Mucosa of descending colon (tissue), 3 donors: ENCODE results near the gene LYRM4. TPM values are rescaled to one million over a fixed set of nuclear protein-coding genes. Genes with fewer than 3 reads are reported as not detected.

ENCODE experiments used
- ATAC-seq: fragments of 200-7000 bp; cut with Tn5 transposase; one replicate; pipeline ENCODE4 v1.9.1; 2020; ENCODE audit warnings: mild to moderate bottlenecking, moderate library complexity
- DNase-seq, 3 donors: peaks; one replicate each; pipeline ENCODE4 v3.0.0-alpha.2; 2020
- H3K36me3 ChIP-seq: fragments of 200-600 bp; one replicate; pipeline ENCODE4 v1.8.0; 2021; ENCODE audit warnings: low read depth, mild to moderate bottlenecking
- H3K4me1 ChIP-seq: fragments of 200-600 bp; one replicate; pipeline ENCODE4 v1.8.0; 2021; ENCODE audit warnings: low read depth, mild to moderate bottlenecking
- H3K4me3 ChIP-seq: fragments of 200-600 bp; one replicate; pipeline ENCODE4 v1.8.0; 2021; ENCODE audit warnings: mild to moderate bottlenecking
- H3K9me3 ChIP-seq: fragments of 200-600 bp; one replicate; pipeline ENCODE4 v1.8.0; 2021; ENCODE audit warnings: mild to moderate bottlenecking
- intact Hi-C, 2 donors: fragments of 100-400 bp; cut with DNase I in 1 of 2; cut with micrococcal nuclease in 1 of 2; formaldehyde crosslinking; loops; one replicate each; pipeline versions ENCODE4 v1.11.0 to v1.11.1; 2022; cut with DNase I, micrococcal nuclease
- total RNA-seq, 3 donors: library from RNA; stranded (reverse); fragmentation: NEBNext Ultra II Directional in 2 of 3; extraction: Animal tissue kit (Norgen Biotek cat#: 25700) in 2 of 3; gene quantifications; one replicate each; pipeline versions ENCODE4 v1.2.1 to v1.2.4, GENCODE V29; 2021 to 2023
- TF ChIP-seq, protein P1 (sequence below): fragments of 200-600 bp; IDR thresholded peaks from one replicate; pipeline ENCODE4 v1.8.0; 2022; ENCODE audit warnings: antibody characterized with exemption, mild to moderate bottlenecking
- donor health status: DM: no; HTN: no; CAD: no; lungs with moderate emphysema.
- donor health status: DM: no; HTN: no; CAD: no.
- donor health status: DM: no; HTN: yes; CAD: no.

The LYRM4 gene
- total RNA-seq, 3 donors from 2014 or later = 13.6 to 19.8 (median 13.9) TPM

GRCh38 chr6:5192135-5192794 is 68.5 kb downstream of the LYRM4 start:
- TF ChIP-seq, protein P1, sequence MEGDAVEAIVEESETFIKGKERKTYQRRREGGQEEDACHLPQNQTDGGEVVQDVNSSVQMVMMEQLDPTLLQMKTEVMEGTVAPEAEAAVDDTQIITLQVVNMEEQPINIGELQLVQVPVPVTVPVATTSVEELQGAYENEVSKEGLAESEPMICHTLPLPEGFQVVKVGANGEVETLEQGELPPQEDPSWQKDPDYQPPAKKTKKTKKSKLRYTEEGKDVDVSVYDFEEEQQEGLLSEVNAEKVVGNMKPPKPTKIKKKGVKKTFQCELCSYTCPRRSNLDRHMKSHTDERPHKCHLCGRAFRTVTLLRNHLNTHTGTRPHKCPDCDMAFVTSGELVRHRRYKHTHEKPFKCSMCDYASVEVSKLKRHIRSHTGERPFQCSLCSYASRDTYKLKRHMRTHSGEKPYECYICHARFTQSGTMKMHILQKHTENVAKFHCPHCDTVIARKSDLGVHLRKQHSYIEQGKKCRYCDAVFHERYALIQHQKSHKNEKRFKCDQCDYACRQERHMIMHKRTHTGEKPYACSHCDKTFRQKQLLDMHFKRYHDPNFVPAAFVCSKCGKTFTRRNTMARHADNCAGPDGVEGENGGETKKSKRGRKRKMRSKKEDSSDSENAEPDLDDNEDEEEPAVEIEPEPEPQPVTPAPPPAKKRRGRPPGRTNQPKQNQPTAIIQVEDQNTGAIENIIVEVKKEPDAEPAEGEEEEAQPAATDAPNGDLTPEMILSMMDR = no peak
- Histone ChIP-seq H3K36me3 (no peaks in the 10 kb centered on the region), H3K4me3 (no peak overlapping the region), H3K4me1 (no peaks in the 10 kb centered on the region), H3K9me3 (no peaks in the 10 kb centered on the region)
- ATAC-seq (no peak), DNase-seq (no peak)
- intact Hi-C loops = no loop called here

- no peak for ATAC-seq
- Histone ChIP-seq H3K9me3 (no peaks in the 10 kb centered on the region), H3K36me3 (no peaks in the 10 kb centered on the region), H3K4me1 (no peaks in the 10 kb centered on the region), H3K4me3 (no peak overlapping the region)
- TF ChIP-seq, protein P1 = no peak
- no peak for DNase-seq
- intact Hi-C loops = no loop called here
Measured at GRCh38 chr6:5191722-5192121, 69.0 kb downstream of the LYRM4 start.

- TF ChIP-seq, protein P1 = no peak
- intact Hi-C loops = no loop called here
- no peaks in the 10 kb centered on the region for H3K4me1 ChIP-seq
- no peaks in the 10 kb centered on the region for H3K36me3 ChIP-seq
- no peak for DNase-seq
- H3K4me3 ChIP-seq = no peak overlapping the region
- no peaks in the 10 kb centered on the region for H3K9me3 ChIP-seq
- ATAC-seq = no peak
Measured at GRCh38 chr6:5191222-5191621, 69.5 kb downstream of the LYRM4 start.

- ATAC-seq (no peak), DNase-seq (no peak)
- no peak overlapping the region for H3K4me3 ChIP-seq
- no peaks in the 10 kb centered on the region for H3K9me3 ChIP-seq
- TF ChIP-seq, protein P1 = no peak
- intact Hi-C loops = no loop called here
- no peaks in the 10 kb centered on the region for H3K36me3 ChIP-seq
- H3K4me1 ChIP-seq = no peaks in the 10 kb centered on the region
Measured at GRCh38 chr6:5190507-5190906, 70.2 kb downstream of the LYRM4 start.

GRCh38 chr6:5188646-5189045 is 72.1 kb downstream of the LYRM4 start:
- Histone ChIP-seq H3K9me3 (no peaks in the 10 kb centered on the region), H3K4me3 (no peak overlapping the region), H3K36me3 (no peaks in the 10 kb centered on the region), H3K4me1 (no peaks in the 10 kb centered on the region)
- DNase-seq (no peak), ATAC-seq (no peak)
- intact Hi-C loops = no loop called here
- TF ChIP-seq, protein P1 = no peak

GRCh38 chr6:5184878-5185277 is 75.9 kb downstream of the LYRM4 start:
- no peaks in the 10 kb centered on the region for H3K9me3 ChIP-seq
- DNase-seq (no peak), ATAC-seq (no peak)
- no peak overlapping the region for H3K4me3 ChIP-seq
- intact Hi-C loops = no loop called here
- no peaks in the 10 kb centered on the region for H3K4me1 ChIP-seq
- TF ChIP-seq, protein P1 = no peak
- no peaks in the 10 kb centered on the region for H3K36me3 ChIP-seq
